Activated CD4-positive, alpha-beta T cell treated with anti-CD3 and anti-CD28 coated beads for 1 hour (primary cell): Measurements from ENCODE around the gene SEC16A.

Source experiments
- DNase-seq: peaks from one replicate; pipeline ENCODE4 v3.0.0-alpha.2; 2020

The SEC16A gene

GRCh38 chr9:136499935-136500910 is 17.4 kb upstream of the SEC16A start:
- no peak for DNase-seq

- no peak for DNase-seq
Measured at GRCh38 chr9:136499071-136499934, 16.5 kb upstream of the SEC16A start.

GRCh38 chr9:136497916-136498695 is 15.3 kb upstream of the SEC16A start:
- DNase-seq: no peak

- no peak for DNase-seq
Measured at GRCh38 chr9:136496801-136497620, 14.2 kb upstream of the SEC16A start.

- DNase-seq: no peak
Measured at GRCh38 chr9:136496181-136496580, 13.3 kb upstream of the SEC16A start.

- DNase-seq: no peak
Measured at GRCh38 chr9:136495238-136495800, 12.5 kb upstream of the SEC16A start.

GRCh38 chr9:136494531-136495215 is 11.8 kb upstream of the SEC16A start:
- no peak for DNase-seq

GRCh38 chr9:136494012-136494411 is 11.2 kb upstream of the SEC16A start:
- no peak for DNase-seq

- DNase-seq: no peak
Measured at GRCh38 chr9:136493567-136493971, 10.7 kb upstream of the SEC16A start.

GRCh38 chr9:136492978-136493522 is 10.2 kb upstream of the SEC16A start:
- DNase-seq: no peak

GRCh38 chr9:136489731-136490130 is 6.9 kb upstream of the SEC16A start:
- DNase-seq: no peak

GRCh38 chr9:136488247-136489214 is 5.7 kb upstream of the SEC16A start:
- DNase-seq: peak; percentile 64

- DNase-seq: no peak
Measured at GRCh38 chr9:136487672-136488071, 4.8 kb upstream of the SEC16A start.

- DNase-seq: no peak
Measured at GRCh38 chr9:136486823-136487620, 4.2 kb upstream of the SEC16A start.

GRCh38 chr9:136486131-136486530 is 3.3 kb upstream of the SEC16A start:
- no peak for DNase-seq

- DNase-seq: peak; percentile 74
Measured at GRCh38 chr9:136485049-136486045, 2.5 kb upstream of the SEC16A start.
